NCI-H345 treated with DMSO at 0.1 percent for 48 hours (cell line): ENCODE results near the gene DNAAF3.

Experiments
- DNase-seq: peaks from one replicate; lab custom pipeline; 2025; ENCODE audit not compliant: unreplicated experiment; lab: John Stamatoyannopoulos, UW

Gene DNAAF3

DNA sequence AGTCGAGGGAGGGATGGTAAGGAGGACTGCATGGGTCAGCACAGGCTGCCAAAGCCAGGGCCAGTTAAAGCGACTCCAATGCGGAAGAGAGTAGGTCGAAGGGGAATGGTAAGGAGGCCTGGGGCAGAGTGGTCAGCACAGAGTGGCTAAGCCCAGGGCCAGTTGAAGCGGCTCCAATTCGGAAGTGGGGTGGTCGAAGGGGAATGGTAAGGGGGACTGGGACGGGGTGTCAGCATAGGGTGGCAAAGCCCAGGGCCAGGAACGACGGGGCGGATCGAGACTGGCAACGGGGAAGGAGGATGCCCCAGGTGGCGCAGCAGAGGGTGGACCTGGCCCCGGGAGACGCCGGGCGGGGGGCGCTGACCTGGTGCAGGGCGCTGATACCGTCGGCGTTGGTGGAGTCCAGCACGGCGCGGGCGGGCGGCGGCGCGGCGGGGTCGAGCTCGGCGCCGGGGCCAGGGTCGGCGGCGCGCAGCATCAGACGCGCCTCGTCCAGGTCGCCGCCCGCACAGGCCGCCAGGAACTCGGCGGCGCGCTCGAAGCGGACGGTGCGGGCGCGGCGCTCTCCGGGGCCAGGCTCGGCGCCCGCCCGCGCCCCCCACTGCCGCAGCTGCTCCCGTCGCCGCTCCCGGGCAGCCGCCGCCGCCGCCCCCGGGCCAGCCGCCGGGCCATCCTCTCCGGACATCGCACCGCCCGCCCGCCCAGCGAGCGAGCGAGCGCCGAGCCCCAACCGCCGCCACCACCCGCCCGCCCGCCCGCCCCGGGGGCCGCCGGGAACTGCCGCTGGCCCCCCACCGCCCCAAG lies 49.4 kb downstream of the DNAAF3 start, which contains the start of gene PPP1R12C:
TSS of gene PPP1R12C (minus strand) at position 779 of the 804 bp plus-strand sequence. CDS start at position 685, 94 bp downstream.
- no peak for DNase-seq

- DNase-seq, result no peak
These were observed 50.1 kb downstream of the DNAAF3 start for GRCh38 chr19:55116232-55116858.

- no peak for DNase-seq
These were observed 50.9 kb downstream of the DNAAF3 start for GRCh38 chr19:55115446-55116065.

DNA sequence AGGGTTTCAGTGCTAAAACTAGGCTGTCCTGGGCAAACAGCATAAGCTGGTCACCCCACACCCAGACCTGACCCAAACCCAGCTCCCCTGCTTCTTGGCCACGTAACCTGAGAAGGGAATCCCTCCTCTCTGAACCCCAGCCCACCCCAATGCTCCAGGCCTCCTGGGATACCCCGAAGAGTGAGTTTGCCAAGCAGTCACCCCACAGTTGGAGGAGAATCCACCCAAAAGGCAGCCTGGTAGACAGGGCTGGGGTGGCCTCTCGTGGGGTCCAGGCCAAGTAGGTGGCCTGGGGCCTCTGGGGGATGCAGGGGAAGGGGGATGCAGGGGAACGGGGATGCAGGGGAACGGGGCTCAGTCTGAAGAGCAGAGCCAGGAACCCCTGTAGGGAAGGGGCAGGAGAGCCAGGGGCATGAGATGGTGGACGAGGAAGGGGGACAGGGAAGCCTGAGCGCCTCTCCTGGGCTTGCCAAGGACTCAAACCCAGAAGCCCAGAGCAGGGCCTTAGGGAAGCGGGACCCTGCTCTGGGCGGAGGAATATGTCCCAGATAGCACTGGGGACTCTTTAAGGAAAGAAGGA lies 51.8 kb downstream of the DNAAF3 start:
- no peak for DNase-seq

DNA sequence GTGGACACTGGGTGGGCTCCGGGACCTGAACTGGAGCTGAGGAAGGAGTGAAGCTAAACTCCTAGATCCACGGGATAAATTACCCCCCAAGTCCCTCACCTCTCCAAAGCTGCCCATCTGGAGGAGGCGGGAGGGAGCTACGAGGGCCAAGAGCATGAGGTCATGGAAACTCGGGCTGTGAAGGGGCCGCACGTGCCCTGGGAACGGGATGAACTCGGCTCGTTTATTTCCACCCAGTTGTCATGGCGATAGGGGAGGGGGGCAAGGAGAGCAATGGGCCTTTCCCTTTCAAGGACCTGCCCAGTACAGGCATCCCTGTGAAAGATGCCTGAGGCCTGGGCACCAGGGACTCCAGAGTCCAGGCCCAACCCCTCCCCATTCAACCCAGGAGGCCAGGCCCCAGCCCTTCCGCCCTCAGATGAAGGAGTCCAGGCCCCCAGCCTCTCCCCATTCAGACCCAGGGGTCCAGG lies 52.8 kb downstream of the DNAAF3 start:
- no peak for DNase-seq

- no peak for DNase-seq
These were observed 53.4 kb downstream of the DNAAF3 start for GRCh38 chr19:55112777-55113569.

DNA sequence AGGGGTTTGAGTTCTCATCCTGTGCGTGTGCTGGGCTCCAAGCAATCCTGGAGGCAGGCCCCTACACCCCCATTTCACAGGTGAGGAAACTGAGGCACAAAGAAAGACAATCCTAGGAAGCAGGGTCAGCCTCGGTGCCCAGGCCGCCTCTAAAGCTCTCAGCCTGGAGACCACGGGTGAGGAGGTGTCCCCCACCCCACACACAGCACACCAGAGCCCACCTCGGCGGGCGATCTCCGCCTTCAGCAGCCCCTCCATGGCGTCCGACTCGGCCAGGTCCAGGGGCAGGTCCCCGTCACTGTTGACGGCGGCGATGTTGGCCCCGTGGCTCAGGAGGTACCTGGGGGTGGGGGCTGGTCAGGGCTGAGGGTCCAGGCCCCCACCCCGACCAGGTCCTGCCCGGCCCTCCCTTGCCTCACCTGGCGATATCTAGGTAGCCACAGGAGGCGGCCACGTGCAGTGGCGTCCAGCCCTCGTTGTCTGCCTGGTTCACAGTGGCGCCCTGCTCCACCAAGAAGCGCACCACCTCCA lies 54.1 kb downstream of the DNAAF3 start:
- DNase-seq, result no peak

DNA sequence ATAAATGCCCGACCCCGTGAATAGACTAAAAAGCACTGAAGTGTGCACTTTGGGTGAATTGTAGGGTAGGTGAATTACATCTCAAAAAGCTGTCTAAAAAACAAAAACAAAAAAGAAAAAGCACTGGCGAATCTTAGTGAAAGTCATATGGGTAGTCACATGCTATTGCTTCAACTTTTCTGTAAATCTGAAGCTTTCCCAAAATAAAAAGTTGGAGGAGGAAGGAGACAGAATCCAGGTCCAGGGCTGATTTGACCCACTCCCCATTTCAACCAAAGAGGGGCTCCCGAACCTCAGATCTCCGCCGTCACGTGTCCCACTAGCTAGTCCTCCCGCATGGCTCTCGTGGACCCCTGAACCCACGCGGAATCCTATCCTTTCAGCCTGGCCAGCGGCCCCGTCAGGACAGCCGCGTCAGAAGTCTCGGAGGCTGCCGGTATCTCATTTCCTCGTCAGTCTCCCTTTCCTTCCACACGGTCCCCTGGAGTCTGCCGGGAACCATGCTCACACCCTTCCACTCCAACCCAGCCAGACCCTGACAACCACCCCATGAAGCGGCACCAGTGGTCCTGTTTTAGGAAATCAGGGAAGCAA lies 55.1 kb downstream of the DNAAF3 start:
- DNase-seq, result no peak

- DNase-seq, result no peak
These were observed 56.7 kb downstream of the DNAAF3 start for GRCh38 chr19:55109527-55110291.
